K562 (cell line): Measurements from ENCODE around the gene SMIM10. TPM values are rescaled to one million over a fixed set of nuclear protein-coding genes. Genes with fewer than 3 reads are reported as not detected.

ENCODE experiments used
- ARHGAP35 ChIP-seq: fragments of 450-650 bp; IDR thresholded peaks from 2 replicates; pipeline ENCODE4 v1.6.1; 2018; ENCODE audit not compliant: partially characterized antibody
- C11orf30 ChIP-seq: fragments of 450-650 bp; IDR thresholded peaks from 2 replicates; pipeline ENCODE4 v1.6.1; 2016; ENCODE audit warnings: low read depth, mild to moderate bottlenecking
- DDX20 ChIP-seq: fragments of 450-650 bp; IDR thresholded peaks from 2 replicates; pipeline ENCODE4 v1.6.1; 2016; ENCODE audit warnings: missing genetic modification characterization, low read depth, mild to moderate bottlenecking, missing compliant biosample characterization, moderate library complexity
- HDAC1 ChIP-seq, 2 experiments: fragments of 450-650 bp; IDR thresholded peaks; 2 replicates each; pipeline ENCODE4 v1.6.1; 2016 to 2017; ENCODE audit warnings: inconsistent platforms in 1 of 2, mild to moderate bottlenecking in 1 of 2, moderate library complexity in 1 of 2
- KLF10 ChIP-seq: fragments of 250-450 bp; sonication (Bioruptor Pico); IDR thresholded peaks from 2 replicates; pipeline ENCODE4 v1.6.1; 2021; ENCODE audit warnings: matching md5 sums
- MAZ ChIP-seq, 2 experiments: fragments of 450-650 bp in 1 of 2; sonication (generic) in 1 of 2; formaldehyde crosslinking; IDR thresholded peaks in 1 of 2; conservative IDR thresholded peaks in 1 of 2; 2 replicates each; pipeline versions ENCODE4 v1.4.0 to v1.5.0; 2020; ENCODE audit warnings: mild to moderate bottlenecking in 1 of 2, missing genetic modification reagents in 1 of 2
- MBD2 ChIP-seq: sonication (generic); IDR thresholded peaks from 2 replicates; pipeline ENCODE4 v1.6.1; 2016; ENCODE audit warnings: low read depth, borderline replicate concordance
- NR3C1 ChIP-seq: sonication (generic); formaldehyde crosslinking; IDR thresholded peaks from 2 replicates; pipeline ENCODE4 v1.8.1; 2022; ENCODE audit warnings: missing genetic modification reagents
- RFX7 ChIP-seq: fragments of 250-450 bp; sonication (Bioruptor Pico); IDR thresholded peaks from 2 replicates; pipeline ENCODE4 v1.5.1; 2021; ENCODE audit warnings: mild to moderate bottlenecking
- SMAD1 ChIP-seq: fragments of 150-350 bp; IDR thresholded peaks from 2 replicates; pipeline ENCODE4 v1.6.1; 2014; ENCODE audit warnings: low read length, low read depth; ENCODE audit not compliant: partially characterized antibody
- SMARCC2 ChIP-seq: fragments of 450-650 bp; IDR thresholded peaks from 2 replicates; pipeline ENCODE4 v1.6.1; 2017; ENCODE audit warnings: antibody characterized with exemption, moderate library complexity, mild to moderate bottlenecking, low read depth
- THAP12 ChIP-seq: fragments of 250-450 bp; sonication (Bioruptor Pico); IDR thresholded peaks from 2 replicates; pipeline ENCODE4 v1.9.0; 2021; ENCODE audit warnings: mild to moderate bottlenecking, inconsistent platforms
- XRCC3 ChIP-seq: fragments of 450-650 bp; IDR thresholded peaks from 2 replicates; pipeline ENCODE4 v1.6.1; 2017; ENCODE audit warnings: mild to moderate bottlenecking, moderate library complexity
- ZBTB7A ChIP-seq: IDR thresholded peaks from 2 replicates; pipeline ENCODE4 v1.6.1; 2011; ENCODE audit warnings: low read depth, mild to moderate bottlenecking, low read length, moderate library complexity, borderline replicate concordance; ENCODE audit not compliant: control insufficient read depth
- ZFX ChIP-seq: sonication (generic); formaldehyde crosslinking; IDR thresholded peaks from 2 replicates; pipeline ENCODE4 v1.8.0; 2022; ENCODE audit warnings: mild to moderate bottlenecking, missing genetic modification reagents, moderate library complexity
- ZKSCAN1 ChIP-seq: fragments of 150-350 bp; IDR thresholded peaks from 2 replicates; pipeline ENCODE4 v1.6.1; 2016; ENCODE audit warnings: low read depth, low read length
- ZNF12 ChIP-seq: sonication (generic); formaldehyde crosslinking; IDR thresholded peaks from 2 replicates; pipeline ENCODE4 v1.4.0; 2020; ENCODE audit warnings: mild to moderate bottlenecking, missing genetic modification reagents
- ZNF197 ChIP-seq: fragments of 200-800 bp; sonication (Bioruptor generic); IDR thresholded peaks from 2 replicates; pipeline ENCODE4 v1.6.1; 2016; ENCODE audit warnings: low read depth, missing genetic modification characterization, missing compliant biosample characterization
- polyA plus RNA-seq, 8 experiments: library from polyadenylated mRNA; depleted of rRNA in 4 of 8; stranded (reverse) in 5 of 8; unstranded in 3 of 8; fragments of >200 nt; fragmentation: Nextera tagmentation in 2 of 8; fragmentation: Illumina TruSeq in 1 of 8; extraction: Ambion mirVana in 2 of 8; extraction: Trizol in 1 of 8; gene quantifications; 2 replicates each; pipeline versions ENCODE4 v1.2.1 to v1.2.3, GENCODE V29; 2011 to 2014; ENCODE audit warnings: inconsistent platforms in 1 of 8, missing spikeins in 1 of 8
- total RNA-seq, 7 experiments: library from RNA; depleted of rRNA in 6 of 7; stranded (reverse); fragments of >200 nt in 6 of 7; fragmentation: Illumina TruSeq in 2 of 7; extraction: Trizol in 2 of 7; gene quantifications; 2 replicates each; pipeline versions ENCODE4 v1.2.1 to v1.2.3, GENCODE V29; 2011 to 2021; ENCODE audit warnings: low replicate concordance in 1 of 7
- TF ChIP-seq, protein P1 (sequence below): sonication (generic); formaldehyde crosslinking; IDR thresholded peaks from 2 replicates; pipeline ENCODE4 v1.8.0; 2023; ENCODE audit warnings: missing genetic modification reagents, mild to moderate bottlenecking, borderline replicate concordance
- TF ChIP-seq, protein P2 (sequence below): fragments of 450-650 bp; formaldehyde crosslinking; IDR thresholded peaks from 2 replicates; pipeline ENCODE4 v1.4.0; 2022; ENCODE audit warnings: mild to moderate bottlenecking, moderate library complexity

SMIM10 gene
- total and polyA plus RNA-seq, 9 of the 15 experiments (the other 6 are each of a cell fraction or from before 2014, with no cell fraction given), result 2.1 to 25.3 (median 16.4) TPM

DNA sequence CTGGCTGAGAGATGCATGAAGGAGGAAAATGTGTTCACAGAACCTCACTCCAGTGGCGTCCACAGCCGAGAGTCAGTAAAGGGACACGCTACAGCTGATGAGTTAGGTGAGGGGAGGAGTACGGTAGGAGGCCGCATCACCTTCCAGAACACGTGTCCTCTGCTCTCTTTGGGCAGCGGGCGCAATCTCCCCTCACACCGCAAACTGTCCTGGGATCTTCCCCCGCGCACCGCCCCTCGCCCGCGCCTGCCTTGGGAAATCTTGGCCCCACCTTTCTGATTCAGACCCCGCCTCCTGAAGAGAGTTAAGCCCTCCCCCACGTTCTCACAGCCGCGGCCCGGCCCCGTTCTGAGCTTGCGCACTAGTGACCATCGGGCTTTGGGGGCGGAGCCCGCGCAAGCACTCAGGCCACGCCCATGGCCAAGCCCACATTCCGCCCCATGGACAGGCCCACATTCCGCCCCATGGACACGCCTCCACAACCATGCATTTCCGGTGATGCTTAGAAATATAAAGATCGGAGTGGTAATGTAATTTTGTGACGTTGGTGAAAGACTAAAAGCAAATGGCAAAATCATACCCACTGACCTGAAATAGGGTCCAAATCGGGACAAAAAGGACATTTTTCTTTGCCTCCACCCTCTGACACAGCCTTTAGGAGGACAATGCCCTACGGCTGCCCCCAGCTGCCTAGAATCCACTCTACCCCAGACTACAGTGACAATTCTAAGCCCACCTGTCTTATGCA, 13.3 kb downstream of the SMIM10 start (continued):
- TF ChIP-seq, protein P1, sequence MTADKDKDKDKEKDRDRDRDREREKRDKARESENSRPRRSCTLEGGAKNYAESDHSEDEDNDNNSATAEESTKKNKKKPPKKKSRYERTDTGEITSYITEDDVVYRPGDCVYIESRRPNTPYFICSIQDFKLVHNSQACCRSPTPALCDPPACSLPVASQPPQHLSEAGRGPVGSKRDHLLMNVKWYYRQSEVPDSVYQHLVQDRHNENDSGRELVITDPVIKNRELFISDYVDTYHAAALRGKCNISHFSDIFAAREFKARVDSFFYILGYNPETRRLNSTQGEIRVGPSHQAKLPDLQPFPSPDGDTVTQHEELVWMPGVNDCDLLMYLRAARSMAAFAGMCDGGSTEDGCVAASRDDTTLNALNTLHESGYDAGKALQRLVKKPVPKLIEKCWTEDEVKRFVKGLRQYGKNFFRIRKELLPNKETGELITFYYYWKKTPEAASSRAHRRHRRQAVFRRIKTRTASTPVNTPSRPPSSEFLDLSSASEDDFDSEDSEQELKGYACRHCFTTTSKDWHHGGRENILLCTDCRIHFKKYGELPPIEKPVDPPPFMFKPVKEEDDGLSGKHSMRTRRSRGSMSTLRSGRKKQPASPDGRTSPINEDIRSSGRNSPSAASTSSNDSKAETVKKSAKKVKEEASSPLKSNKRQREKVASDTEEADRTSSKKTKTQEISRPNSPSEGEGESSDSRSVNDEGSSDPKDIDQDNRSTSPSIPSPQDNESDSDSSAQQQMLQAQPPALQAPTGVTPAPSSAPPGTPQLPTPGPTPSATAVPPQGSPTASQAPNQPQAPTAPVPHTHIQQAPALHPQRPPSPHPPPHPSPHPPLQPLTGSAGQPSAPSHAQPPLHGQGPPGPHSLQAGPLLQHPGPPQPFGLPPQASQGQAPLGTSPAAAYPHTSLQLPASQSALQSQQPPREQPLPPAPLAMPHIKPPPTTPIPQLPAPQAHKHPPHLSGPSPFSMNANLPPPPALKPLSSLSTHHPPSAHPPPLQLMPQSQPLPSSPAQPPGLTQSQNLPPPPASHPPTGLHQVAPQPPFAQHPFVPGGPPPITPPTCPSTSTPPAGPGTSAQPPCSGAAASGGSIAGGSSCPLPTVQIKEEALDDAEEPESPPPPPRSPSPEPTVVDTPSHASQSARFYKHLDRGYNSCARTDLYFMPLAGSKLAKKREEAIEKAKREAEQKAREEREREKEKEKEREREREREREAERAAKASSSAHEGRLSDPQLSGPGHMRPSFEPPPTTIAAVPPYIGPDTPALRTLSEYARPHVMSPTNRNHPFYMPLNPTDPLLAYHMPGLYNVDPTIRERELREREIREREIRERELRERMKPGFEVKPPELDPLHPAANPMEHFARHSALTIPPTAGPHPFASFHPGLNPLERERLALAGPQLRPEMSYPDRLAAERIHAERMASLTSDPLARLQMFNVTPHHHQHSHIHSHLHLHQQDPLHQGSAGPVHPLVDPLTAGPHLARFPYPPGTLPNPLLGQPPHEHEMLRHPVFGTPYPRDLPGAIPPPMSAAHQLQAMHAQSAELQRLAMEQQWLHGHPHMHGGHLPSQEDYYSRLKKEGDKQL (CRISPR knock-in tag), result no peak
- no peak for TF ChIP-seq NR3C1 (CRISPR knock-in tag)
- TF ChIP-seq DDX20, result no peak
- no peak for TF ChIP-seq ZFX (CRISPR knock-in tag)
- TF ChIP-seq ZKSCAN1, result no peak
- 0 out of 4 replicates have a peak, but pooled peaks of 1 of the 2 experiments have one; percentile 16 for TF ChIP-seq MAZ (CRISPR knock-in tag; conservative IDR thresholded peaks at IDR 0.05 in 1 of 2, IDR thresholded peaks at IDR 0.05 in 1 of 2)
- no peak for TF ChIP-seq SMARCC2
- TF ChIP-seq, protein P2, sequence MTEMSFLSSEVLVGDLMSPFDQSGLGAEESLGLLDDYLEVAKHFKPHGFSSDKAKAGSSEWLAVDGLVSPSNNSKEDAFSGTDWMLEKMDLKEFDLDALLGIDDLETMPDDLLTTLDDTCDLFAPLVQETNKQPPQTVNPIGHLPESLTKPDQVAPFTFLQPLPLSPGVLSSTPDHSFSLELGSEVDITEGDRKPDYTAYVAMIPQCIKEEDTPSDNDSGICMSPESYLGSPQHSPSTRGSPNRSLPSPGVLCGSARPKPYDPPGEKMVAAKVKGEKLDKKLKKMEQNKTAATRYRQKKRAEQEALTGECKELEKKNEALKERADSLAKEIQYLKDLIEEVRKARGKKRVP (CRISPR knock-in tag), result no peak
- TF ChIP-seq ZNF197 (CRISPR knock-in tag), result no peak
- no peak for TF ChIP-seq RFX7
- TF ChIP-seq KLF10 (CRISPR knock-in tag), result no peak
- TF ChIP-seq ZBTB7A, result peak; percentile 61; the same call in 1 of the 2 replicates
- TF ChIP-seq THAP12, result no peak
- TF ChIP-seq ARHGAP35, result no peak
- no peak for TF ChIP-seq MBD2
- TF ChIP-seq XRCC3, result no peak
- peak in 1 of 2 experiments; percentile 55; a peak in 1 of 4 replicates for TF ChIP-seq HDAC1 (IDR thresholded peaks at IDR 0.05)
- TF ChIP-seq ZNF12 (CRISPR knock-in tag), result no peak
- no peak for TF ChIP-seq C11orf30
- TF ChIP-seq SMAD1, result no peak
